NCI-H128 (cell line): ENCODE measurements around the gene SLC16A5.
"Not testable (repeated sequence)": the region's sequence is repeated elsewhere in the genome, so short reads cannot be mapped to it uniquely, and the experiment has no call there.

Source experiments
- DNase-seq: peaks from one replicate; lab custom pipeline; 2025; ENCODE audit not compliant: unreplicated experiment; lab: John Stamatoyannopoulos, UW

Gene SLC16A5

GRCh38 chr17:75064040-75064439 is 23.7 kb upstream of the SLC16A5 start:
- DNase-seq, result no peak

- no peak for DNase-seq
These were observed 23.3 kb upstream of the SLC16A5 start for GRCh38 chr17:75064460-75064859.

- no peak for DNase-seq
These were observed 22.7 kb upstream of the SLC16A5 start for GRCh38 chr17:75064867-75065561.

- no peak for DNase-seq
These were observed 22.1 kb upstream of the SLC16A5 start for GRCh38 chr17:75065562-75066151.

- no peak for DNase-seq
These were observed 19.9 kb upstream of the SLC16A5 start for GRCh38 chr17:75067856-75068255.

GRCh38 chr17:75068750-75069149 is 19.0 kb upstream of the SLC16A5 start:
- no peak for DNase-seq

- no peak for DNase-seq
These were observed 18.0 kb upstream of the SLC16A5 start for GRCh38 chr17:75069783-75070182.

- not testable (repeated sequence) for DNase-seq
These were observed 16.1 kb upstream of the SLC16A5 start for GRCh38 chr17:75071478-75072271.

GRCh38 chr17:75072909-75073308 is 14.8 kb upstream of the SLC16A5 start:
- not testable (repeated sequence) for DNase-seq

GRCh38 chr17:75073618-75074047 is 14.1 kb upstream of the SLC16A5 start:
- no peak for DNase-seq

- no peak for DNase-seq
These were observed 13.2 kb upstream of the SLC16A5 start for GRCh38 chr17:75074532-75074931.

GRCh38 chr17:75075597-75076336 is 12.0 kb upstream of the SLC16A5 start:
- no peak for DNase-seq

- DNase-seq, result no peak
These were observed 10.7 kb upstream of the SLC16A5 start for GRCh38 chr17:75077072-75077495.

- DNase-seq, result no peak
These were observed 10.1 kb upstream of the SLC16A5 start for GRCh38 chr17:75077496-75078283.

GRCh38 chr17:75078284-75079022 is 9.3 kb upstream of the SLC16A5 start:
- no peak for DNase-seq

- no peak for DNase-seq
These were observed 8.8 kb upstream of the SLC16A5 start for GRCh38 chr17:75079023-75079373.

GRCh38 chr17:75081611-75082540 is 5.9 kb upstream of the SLC16A5 start:
- no peak for DNase-seq

- no peak for DNase-seq
These were observed 5.1 kb upstream of the SLC16A5 start for GRCh38 chr17:75082683-75083082.
